Common myeloid progenitor, CD34-positive (primary cell): ENCODE data around the gene GSTP1.
"Not testable (repeated sequence)": the region's sequence is repeated elsewhere in the genome, so short reads cannot be mapped to it uniquely, and the experiment has no call there.

Experiments
- CTCF ChIA-PET: fragments of 350-600 bp; sonication (Branson Sonifier 250); formaldehyde crosslinking; loops from one replicate; lab custom pipeline; 2021; ENCODE audit warnings: antibody characterized with exemption; lab: Charles Lee
- POLR2A ChIA-PET: fragments of 350-600 bp; sonication (Branson Sonifier 250); formaldehyde crosslinking; loops from one replicate; lab custom pipeline; 2021; ENCODE audit warnings: antibody characterized with exemption; lab: Charles Lee
- DNase-seq, 3 donors: peaks; one replicate each; pipeline versions ENCODE4 v3.0.0 to v3.0.0-alpha.2; 2013
- H3K27ac ChIP-seq, 2 experiments: 1 replicate in 1 of 2; 2 replicates in 1 of 2; pipeline ENCODE4 v1.7.0; 2013; ENCODE audit warnings: inconsistent platforms in 2 of 2, low read length in 2 of 2, mild to moderate bottlenecking in 2 of 2, low read depth in 1 of 2, moderate library complexity in 1 of 2; ENCODE audit not compliant: severe bottlenecking in 2 of 2, insufficient read depth in 1 of 2, poor library complexity in 1 of 2
- H3K27me3 ChIP-seq, 5 experiments: replicated peaks in 2 of 5; 1 replicate in 3 of 5; 2 replicates in 2 of 5; pipeline versions ENCODE4 v1.6.1 to v1.7.0; 2013; ENCODE audit warnings: low read length in 4 of 5, mild to moderate bottlenecking in 2 of 5, moderate library complexity in 2 of 5, inconsistent platforms in 1 of 5; ENCODE audit not compliant: insufficient read depth in 5 of 5, control insufficient read depth in 4 of 5
- H3K36me3 ChIP-seq, 4 experiments: 1 replicate in 2 of 4; 2 replicates in 2 of 4; pipeline versions ENCODE4 v1.6.1 to v1.7.0; 2013; ENCODE audit warnings: low read length in 3 of 4, control low read depth in 1 of 4, mild to moderate bottlenecking in 1 of 4; ENCODE audit not compliant: control insufficient read depth in 4 of 4, insufficient read depth in 4 of 4
- H3K4me1 ChIP-seq, 4 experiments: 1 replicate in 3 of 4; 2 replicates in 1 of 4; pipeline versions ENCODE4 v1.6.1 to v1.7.1; 2013; ENCODE audit warnings: low read length in 3 of 4, mild to moderate bottlenecking in 3 of 4, control low read depth in 1 of 4, inconsistent platforms in 1 of 4, moderate library complexity in 1 of 4; ENCODE audit not compliant: control insufficient read depth in 4 of 4, insufficient read depth in 4 of 4; ENCODE audit errors: control extremely low read depth in 1 of 4
- H3K4me3 ChIP-seq, 7 experiments: 1 replicate in 4 of 7; 2 replicates in 3 of 7; pipeline versions ENCODE4 v1.5.1 to v1.7.0; 2013; ENCODE audit warnings: mild to moderate bottlenecking in 7 of 7, low read length in 6 of 7, moderate library complexity in 6 of 7, inconsistent platforms in 2 of 7, low read depth in 2 of 7, control low read depth in 1 of 7; ENCODE audit not compliant: insufficient read depth in 4 of 7, control insufficient read depth in 1 of 7; ENCODE audit errors: extremely low read depth in 1 of 7
- H3K9me3 ChIP-seq, 5 experiments: 1 replicate in 4 of 5; 2 replicates in 1 of 5; pipeline versions ENCODE4 v1.6.1 to v1.7.1; 2013; ENCODE audit warnings: low read length in 4 of 5, mild to moderate bottlenecking in 2 of 5, inconsistent platforms in 1 of 5, low read depth in 1 of 5, moderate library complexity in 1 of 5; ENCODE audit not compliant: control insufficient read depth in 4 of 5, insufficient read depth in 2 of 5; ENCODE audit errors: control extremely low read depth in 1 of 5
- WGBS: methylation state at CpG from one replicate; pipeline ENCODE4 v1.1.5; 2013; ENCODE audit not compliant: insufficient coverage; 5-methylcytosine and 5-hydroxymethylcytosine counted together

Gene GSTP1

GRCh38 chr11:67594480-67594879, 10.9 kb downstream of the GSTP1 start:
- POLR2A ChIA-PET = no interaction called here

GRCh38 chr11:67596753-67597300, 13.2 kb downstream of the GSTP1 start:
- ChIA-PET POLR2A (no interaction called here), CTCF (interaction anchor here (2.9 kb wide), 1 partner anchor 13 kb away, joined by 8 read pairs; the partner anchor contains the start of gene GSTP1)
- WGBS = no CpG with 5 or more reads among the region's 1 CpG
- H3K4me3 ChIP-seq = no peak overlapping the region
- no peak overlapping the region for H3K27ac ChIP-seq
- H3K9me3 ChIP-seq = peaks cover 0 to 7% (median 3%) of the 10 kb centered on the region in 5 experiments
- H3K4me1 ChIP-seq = peaks cover 18 to 32% (median 23%) of the 10 kb centered on the region in 4 experiments
- no peaks in the 10 kb centered on the region for H3K36me3 ChIP-seq
- no peaks in the 10 kb centered on the region for H3K27me3 ChIP-seq
- DNase-seq = no peak

More at GRCh38 chr11:67594480-67594879, 10.9 kb downstream of the GSTP1 start:
- H3K4me1 ChIP-seq = peaks cover 0 to 9% (median 5%) of the 10 kb centered on the region in 4 experiments
- H3K36me3 ChIP-seq = peaks cover 0 to 2% (median 0%) of the 10 kb centered on the region in 4 experiments
- CTCF ChIA-PET = interaction anchor here (1.6 to 2.9 kb wide), 2 partner anchors 10 kb away, joined by 3 to 8 read pairs; partner anchors contain the start of gene GSTP1
- H3K27ac ChIP-seq = no peak overlapping the region
- H3K9me3 ChIP-seq = peaks cover 0 to 7% (median 3%) of the 10 kb centered on the region in 5 experiments
- no peaks in the 10 kb centered on the region for H3K27me3 ChIP-seq
- no peak for DNase-seq
- H3K4me3 ChIP-seq = no peak overlapping the region
- 94% methylated on average over 2 of the region's 3 CpGs for WGBS

DNA sequence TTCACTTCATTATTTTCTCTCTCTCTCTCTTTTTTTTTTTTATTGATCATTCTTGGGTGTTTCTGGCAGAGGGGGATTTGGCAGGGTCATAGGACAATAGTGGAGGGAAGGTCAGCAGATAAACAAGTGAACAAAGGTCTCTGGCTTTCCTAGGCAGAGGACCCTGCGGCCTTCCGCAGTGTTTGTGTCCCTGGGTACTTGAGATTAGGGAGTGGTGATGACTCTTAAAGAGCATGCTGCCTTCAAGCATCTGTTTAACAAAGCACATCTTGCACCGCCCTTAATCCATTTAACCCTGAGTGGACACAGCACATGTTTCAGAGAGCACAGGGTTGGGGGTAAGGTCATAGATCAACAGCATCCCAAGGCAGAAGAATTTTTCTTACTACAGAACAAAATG, 13.8 kb downstream of the GSTP1 start:
- CTCF ChIA-PET, DNase-seq, POLR2A ChIA-PET, H3K9me3 ChIP-seq, H3K27me3 ChIP-seq, H3K4me3 ChIP-seq, H3K27ac ChIP-seq, H3K36me3 ChIP-seq: not testable (repeated sequence)
- WGBS = no CpG with 5 or more reads among the region's 3 CpGs
- H3K4me1 ChIP-seq = peaks cover 19 to 35% (median 23%) of the 10 kb centered on the region in 4 experiments

DNA sequence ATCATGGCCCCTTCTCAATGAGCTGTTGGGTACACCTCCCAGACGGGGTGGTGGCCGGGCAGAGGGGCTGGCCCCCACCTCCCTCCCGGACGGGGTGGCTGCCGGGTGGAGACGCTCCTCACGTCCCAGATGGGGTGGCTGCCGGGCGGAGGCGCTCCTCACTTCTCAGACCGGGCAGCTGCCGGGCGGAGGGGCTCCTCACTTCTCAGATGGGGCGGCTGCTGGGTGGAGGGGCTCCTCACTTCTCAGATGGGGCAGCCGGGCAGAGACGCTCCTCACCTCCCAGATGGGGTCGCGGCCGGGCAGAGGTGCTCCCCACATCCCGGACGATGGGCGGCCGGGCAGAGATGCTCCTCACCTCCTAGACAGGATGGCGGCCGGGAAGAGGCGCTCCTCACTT, 14.4 kb downstream of the GSTP1 start:
- DNase-seq, H3K36me3 ChIP-seq: not testable (repeated sequence)

DNA sequence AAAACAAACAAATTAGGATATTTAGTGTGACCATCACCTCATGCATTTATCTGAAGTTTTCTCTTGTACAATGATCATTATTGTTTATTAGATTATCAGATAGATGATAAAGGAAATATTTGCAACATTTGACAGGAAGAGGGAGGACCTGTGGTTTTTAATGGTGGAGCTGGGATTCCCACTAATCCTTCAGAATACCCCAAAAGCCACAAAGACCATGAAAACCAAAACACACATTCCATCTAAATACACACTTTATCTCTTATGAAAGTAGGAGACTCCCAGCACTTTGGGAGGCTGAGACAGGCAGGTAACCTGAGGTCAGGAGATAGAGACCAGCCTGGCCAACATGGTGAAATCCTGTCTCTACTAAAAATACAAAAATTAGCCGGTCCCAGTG, 15.5 kb downstream of the GSTP1 start:
- Histone ChIP-seq H3K4me1 (peaks cover 19 to 36% (median 27%) of the 10 kb centered on the region in 4 experiments), H3K27ac (no peak overlapping the region), H3K4me3 (no peak overlapping the region), H3K9me3 (peaks cover 0 to 7% (median 3%) of the 10 kb centered on the region in 5 experiments), H3K27me3 (no peaks in the 10 kb centered on the region), H3K36me3 (no peaks in the 10 kb centered on the region)
- CTCF ChIA-PET = interaction anchor here (0.6 to 1.1 kb wide), 2 partner anchors 9 to 17 kb away, joined by 3 to 4 read pairs; no protein-coding TSS in a partner anchor
- 100% methylated on average over 1 of the region's 1 CpG for WGBS
- POLR2A ChIA-PET = no interaction called here
- no peak for DNase-seq

More for the DNA sequence above, 14.4 kb downstream of the GSTP1 start:
- WGBS = 100% methylated on average over 6 of the region's 26 CpGs
- H3K27ac ChIP-seq, H3K9me3 ChIP-seq, H3K4me3 ChIP-seq, H3K27me3 ChIP-seq, CTCF ChIA-PET: not testable (repeated sequence)
- POLR2A ChIA-PET = interaction anchor here (0.7 kb wide), 1 partner anchor 17 kb away, joined by 3 read pairs; no protein-coding TSS in a partner anchor
- H3K4me1 ChIP-seq = peaks cover 19 to 36% (median 25%) of the 10 kb centered on the region in 4 experiments

DNA sequence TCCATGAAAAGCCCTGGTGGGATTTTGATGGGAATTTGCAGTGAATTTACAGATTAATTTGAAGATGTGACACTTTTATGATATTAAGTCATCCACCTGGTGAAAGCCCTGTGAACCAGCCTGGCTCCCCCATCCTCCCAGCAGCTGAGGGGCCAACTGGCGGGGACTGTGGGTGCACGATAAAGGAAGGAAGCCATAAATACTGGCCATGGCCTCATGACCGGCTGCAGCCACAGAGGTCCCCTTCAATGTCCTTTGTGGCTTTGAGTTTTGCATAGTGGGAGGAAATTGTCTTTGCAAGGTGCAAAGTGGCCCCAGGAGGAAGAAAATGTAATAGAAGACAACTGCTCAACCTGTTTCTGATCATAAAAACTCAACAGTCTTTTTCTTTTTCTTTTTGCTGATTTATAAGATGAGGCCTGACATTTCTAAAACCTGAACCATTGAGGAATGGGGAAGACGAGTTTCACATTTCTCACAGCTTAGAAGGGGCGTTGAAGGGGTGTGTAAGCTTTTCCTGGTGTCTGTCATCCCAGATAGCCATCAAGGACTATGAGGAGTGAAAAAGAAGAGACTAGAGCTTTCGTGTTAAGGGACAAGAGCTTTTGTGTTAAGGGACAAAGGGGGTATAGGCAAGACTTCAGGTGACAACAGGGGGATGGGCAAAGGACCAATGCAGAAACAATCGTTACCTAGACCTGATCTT, 16.9 kb downstream of the GSTP1 start:
- peaks cover 0 to 7% (median 3%) of the 10 kb centered on the region in 5 experiments for H3K9me3 ChIP-seq
- H3K4me3 ChIP-seq = peak overlapping the region in 5 of 7 experiments; percentile 0 to 63 (median 29)
- peak overlapping the region in 1 of 2 experiments; percentile 20 for H3K27ac ChIP-seq
- ChIA-PET CTCF (interaction anchor here (1.3 to 3.4 kb wide), 2 partner anchors 14 to 17 kb away, joined by 6 to 15 read pairs; partner anchors contain the start of gene GSTP1), POLR2A (interaction anchor here (1.6 kb wide), 1 partner anchor 17 kb away, joined by 6 read pairs; the partner anchor contains the start of gene GSTP1)
- 14% methylated on average over 4 of the region's 7 CpGs for WGBS
- DNase-seq = peak in 2 of 3 donors; percentile 83 to 89
- no peaks in the 10 kb centered on the region for H3K27me3 ChIP-seq
- H3K4me1 ChIP-seq = peaks cover 19 to 42% (median 27%) of the 10 kb centered on the region in 4 experiments
- no peaks in the 10 kb centered on the region for H3K36me3 ChIP-seq
